Panc1 (cell line): ENCODE results near the gene DALRD3.

Source experiments
- POLR2AphosphoS5 ChIP-seq: IDR thresholded peaks from 2 replicates; pipeline ENCODE4 v1.6.1; 2012; ENCODE audit warnings: mild to moderate bottlenecking, low read depth, low read length, moderate library complexity
- TF ChIP-seq, protein P1 (sequence below): fragments of 450-650 bp; IDR thresholded peaks from 2 replicates; pipeline ENCODE4 v1.5.1; 2017; ENCODE audit warnings: mild to moderate bottlenecking

DNA sequence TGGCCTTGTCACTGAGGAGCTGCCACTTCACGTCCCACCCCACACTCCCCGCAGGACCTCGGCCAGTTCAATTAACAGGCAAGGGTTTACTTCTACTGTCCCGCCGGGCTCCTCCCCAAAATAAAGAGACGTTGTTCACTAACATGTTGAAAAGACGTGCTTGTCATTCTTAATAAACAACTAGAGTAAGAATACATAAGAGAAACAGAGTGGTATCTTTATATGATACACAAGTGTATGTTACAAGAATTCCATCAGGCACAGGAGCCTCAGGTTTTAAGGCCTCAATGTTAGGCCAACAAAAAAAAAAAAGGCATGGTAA is 11.1 kb upstream of the DALRD3 start:
- TF ChIP-seq, protein P1, sequence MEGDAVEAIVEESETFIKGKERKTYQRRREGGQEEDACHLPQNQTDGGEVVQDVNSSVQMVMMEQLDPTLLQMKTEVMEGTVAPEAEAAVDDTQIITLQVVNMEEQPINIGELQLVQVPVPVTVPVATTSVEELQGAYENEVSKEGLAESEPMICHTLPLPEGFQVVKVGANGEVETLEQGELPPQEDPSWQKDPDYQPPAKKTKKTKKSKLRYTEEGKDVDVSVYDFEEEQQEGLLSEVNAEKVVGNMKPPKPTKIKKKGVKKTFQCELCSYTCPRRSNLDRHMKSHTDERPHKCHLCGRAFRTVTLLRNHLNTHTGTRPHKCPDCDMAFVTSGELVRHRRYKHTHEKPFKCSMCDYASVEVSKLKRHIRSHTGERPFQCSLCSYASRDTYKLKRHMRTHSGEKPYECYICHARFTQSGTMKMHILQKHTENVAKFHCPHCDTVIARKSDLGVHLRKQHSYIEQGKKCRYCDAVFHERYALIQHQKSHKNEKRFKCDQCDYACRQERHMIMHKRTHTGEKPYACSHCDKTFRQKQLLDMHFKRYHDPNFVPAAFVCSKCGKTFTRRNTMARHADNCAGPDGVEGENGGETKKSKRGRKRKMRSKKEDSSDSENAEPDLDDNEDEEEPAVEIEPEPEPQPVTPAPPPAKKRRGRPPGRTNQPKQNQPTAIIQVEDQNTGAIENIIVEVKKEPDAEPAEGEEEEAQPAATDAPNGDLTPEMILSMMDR = no peak
- TF ChIP-seq POLR2AphosphoS5 = no peak
